Stimulated activated CD4-positive, alpha-beta T cell treated with anti-CD3 and anti-CD28 coated beads, Interleukin-1b, Interleukin-23, amount 100 ng/mL, for 1 hour (primary cell): Measurements from ENCODE around the gene USP1.

Source experiments
- DNase-seq, 2 donors: peaks; one replicate each; pipeline ENCODE4 v3.0.0-alpha.2; 2020; ENCODE audit warnings: low read depth in 2 of 2

The USP1 gene

GRCh38 chr1:62426794-62427193 is 10.1 kb upstream of the USP1 start:
- DNase-seq, result no peak

- no peak for DNase-seq
Observed at GRCh38 chr1:62428351-62428750, 8.5 kb upstream of the USP1 start.

- DNase-seq, result no peak
Observed at GRCh38 chr1:62429581-62429980, 7.3 kb upstream of the USP1 start.

- no peak for DNase-seq
Observed at GRCh38 chr1:62433861-62434617, 2.8 kb upstream of the USP1 start.

GRCh38 chr1:62434618-62435001 is 2.2 kb upstream of the USP1 start:
- no peak for DNase-seq

GRCh38 chr1:62435231-62436038 is 1.4 kb upstream of the USP1 start:
- no peak for DNase-seq

GRCh38 chr1:62436039-62436465 is 797 bp upstream of the USP1 start:
- DNase-seq, result peak; percentile 77 to 93

GRCh38 chr1:62437273-62437940 is 558 bp downstream of the USP1 start:
- DNase-seq, result no peak

GRCh38 chr1:62438163-62438562 is 1.3 kb downstream of the USP1 start:
- DNase-seq, result no peak

GRCh38 chr1:62439652-62440371 is 3.0 kb downstream of the USP1 start:
- DNase-seq, result no peak

GRCh38 chr1:62444701-62445100 is 7.9 kb downstream of the USP1 start:
- DNase-seq, result no peak

- DNase-seq, result no peak
Observed at GRCh38 chr1:62448221-62448933, 11.5 kb downstream of the USP1 start.

GRCh38 chr1:62450301-62450700 is 13.5 kb downstream of the USP1 start:
- no peak for DNase-seq

GRCh38 chr1:62452951-62453350 is 16.1 kb downstream of the USP1 start:
- DNase-seq, result no peak

GRCh38 chr1:62457955-62458354 is 21.1 kb downstream of the USP1 start:
- DNase-seq, result no peak

- no peak for DNase-seq
Observed at GRCh38 chr1:62462370-62462769, 25.5 kb downstream of the USP1 start.

- DNase-seq, result no peak
Observed at GRCh38 chr1:62467092-62467491, 30.2 kb downstream of the USP1 start.

GRCh38 chr1:62476525-62477219 is 39.8 kb downstream of the USP1 start:
- DNase-seq, result no peak

GRCh38 chr1:62481681-62482080 is 44.8 kb downstream of the USP1 start:
- DNase-seq, result no peak

- DNase-seq, result no peak
Observed at GRCh38 chr1:62484824-62485468, 48.1 kb downstream of the USP1 start.
